ENCODE measurements around the gene LRBA. TPM values are rescaled to one million over a fixed set of nuclear protein-coding genes. Genes with fewer than 3 reads are reported as not detected.

LRBA gene
- total and polyA plus RNA-seq, 7 donors = 16.8 to 184 (median 91.1) TPM

- WGBS, 2 donors = 97 to 99% methylated on average over 1 of the region's 1 CpG
- TF ChIP-seq POLR2A (IDR thresholded peaks at IDR 0.05) = no peak
- TF ChIP-seq CTCF (IDR thresholded peaks at IDR 0.05) = no peak
- TF ChIP-seq POLR2AphosphoS5 (IDR thresholded peaks at IDR 0.05) = no peak
- TF ChIP-seq EP300 (IDR thresholded peaks at IDR 0.05) = no peak
- H3K4me3 ChIP-seq = no peak overlapping the region
- no peak overlapping the region for H3K27ac ChIP-seq
- H3K4me1 ChIP-seq = peaks cover 0 to 3% (median 0%) of the 10 kb centered on the region in 4 donors
- H3K9me3 ChIP-seq = no peaks in the 10 kb centered on the region
- no peaks in the 10 kb centered on the region for H3K27me3 ChIP-seq
- intact Hi-C loops (cut with DNase I) = no loop called here
- no peak for DNase-seq
- no peaks in the 10 kb centered on the region for H3K36me3 ChIP-seq
These were observed 235.4 kb downstream of the LRBA start for GRCh38 chr4:150779707-150780106.

DNA sequence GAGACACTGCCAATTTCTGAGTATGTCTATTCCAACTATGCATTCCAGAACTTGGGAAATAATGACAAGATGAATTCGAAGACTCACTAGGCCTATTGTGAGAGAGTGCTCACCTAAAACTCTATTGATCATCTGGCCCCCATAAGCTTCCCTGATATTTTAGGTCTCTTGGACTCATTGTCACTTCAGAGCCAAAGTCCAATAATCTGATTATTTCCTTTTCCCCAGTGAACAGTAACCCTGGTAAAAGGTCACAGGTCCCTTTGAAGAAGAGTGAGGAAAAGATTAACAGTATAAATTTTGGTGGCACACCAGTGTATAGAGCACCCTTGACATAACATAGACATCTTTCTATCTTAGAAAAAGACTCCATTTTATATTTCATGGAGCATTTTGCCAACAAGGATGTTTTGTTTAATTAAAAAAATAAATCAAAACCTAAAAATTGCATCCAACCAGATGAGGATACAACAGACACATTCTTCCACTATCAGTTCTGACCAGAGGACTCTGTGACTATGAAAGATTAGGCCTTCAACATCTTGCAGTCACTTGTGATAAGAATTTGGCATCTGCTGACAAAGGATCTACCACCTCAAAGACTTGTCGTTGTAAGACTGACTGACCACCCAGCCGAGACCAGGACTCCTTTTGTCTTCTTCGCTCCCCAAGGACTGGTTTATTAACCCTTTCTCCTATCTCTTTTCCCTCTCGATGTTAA lies 241.2 kb downstream of the LRBA start:
- no peaks in the 10 kb centered on the region for H3K36me3 ChIP-seq
- no peak overlapping the region for H3K4me3 ChIP-seq
- H3K27me3 ChIP-seq = no peaks in the 10 kb centered on the region
- TF ChIP-seq EP300 (IDR thresholded peaks at IDR 0.05) = no peak
- no peak for TF ChIP-seq CTCF (IDR thresholded peaks at IDR 0.05)
- no peak for TF ChIP-seq POLR2A (IDR thresholded peaks at IDR 0.05)
- no peak for TF ChIP-seq POLR2AphosphoS5 (IDR thresholded peaks at IDR 0.05)
- no peaks in the 10 kb centered on the region for H3K4me1 ChIP-seq
- H3K27ac ChIP-seq = no peak overlapping the region
- no peak for DNase-seq
- intact Hi-C loops (cut with DNase I) = no loop called here
- no peaks in the 10 kb centered on the region for H3K9me3 ChIP-seq
- WGBS, 2 donors = 93 to 94% methylated on average over 5 of the region's 5 CpGs

GRCh38 chr4:150773032-150773431 lies 242.1 kb downstream of the LRBA start:
- 94 to 96% methylated on average over 4 of the region's 4 CpGs for WGBS, 2 donors
- no peaks in the 10 kb centered on the region for H3K36me3 ChIP-seq

GRCh38 chr4:150771382-150771781 lies 243.7 kb downstream of the LRBA start:
- no peak overlapping the region for H3K27ac ChIP-seq
- H3K36me3 ChIP-seq = no peaks in the 10 kb centered on the region
- intact Hi-C loops (cut with DNase I) = no loop called here
- H3K4me1 ChIP-seq = no peaks in the 10 kb centered on the region
- DNase-seq = no peak
- no peaks in the 10 kb centered on the region for H3K9me3 ChIP-seq
- no peaks in the 10 kb centered on the region for H3K27me3 ChIP-seq
- H3K4me3 ChIP-seq = no peak overlapping the region
- WGBS, 2 donors = 98 to 99% methylated on average over 1 of the region's 1 CpG
- TF ChIP-seq CTCF (IDR thresholded peaks at IDR 0.05) (no peak), POLR2AphosphoS5 (IDR thresholded peaks at IDR 0.05) (no peak), POLR2A (IDR thresholded peaks at IDR 0.05) (no peak), EP300 (IDR thresholded peaks at IDR 0.05) (no peak)

More at GRCh38 chr4:150773032-150773431, 242.1 kb downstream of the LRBA start:
- no peak for DNase-seq
- H3K27ac ChIP-seq = no peak overlapping the region
- no peaks in the 10 kb centered on the region for H3K4me1 ChIP-seq
- H3K27me3 ChIP-seq = no peaks in the 10 kb centered on the region
- H3K4me3 ChIP-seq = no peak overlapping the region
- no peaks in the 10 kb centered on the region for H3K9me3 ChIP-seq
- intact Hi-C loops (cut with DNase I) = no loop called here
- TF ChIP-seq POLR2AphosphoS5 (IDR thresholded peaks at IDR 0.05) = no peak
- no peak for TF ChIP-seq POLR2A (IDR thresholded peaks at IDR 0.05)
- no peak for TF ChIP-seq EP300 (IDR thresholded peaks at IDR 0.05)
- TF ChIP-seq CTCF (IDR thresholded peaks at IDR 0.05) = no peak

DNA sequence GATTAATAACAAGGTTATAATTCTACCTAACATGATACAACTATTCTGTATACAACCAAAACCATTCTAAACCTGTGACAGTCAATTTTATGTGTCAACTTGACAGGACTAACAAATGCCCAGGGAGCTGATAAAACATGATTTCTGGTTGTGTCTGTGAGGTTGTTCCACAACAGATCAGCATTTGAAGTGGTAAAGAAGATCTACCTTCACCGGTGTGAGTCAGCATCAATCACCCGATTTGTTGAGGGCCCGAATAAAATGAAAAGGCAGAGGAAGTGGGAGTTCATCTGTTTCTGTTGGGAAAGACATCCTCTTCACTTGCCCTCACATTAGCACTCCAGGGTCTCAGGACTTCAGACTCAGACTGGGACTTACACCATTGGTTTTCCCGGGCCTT lies 245.2 kb downstream of the LRBA start:
- TF ChIP-seq POLR2AphosphoS5 (IDR thresholded peaks at IDR 0.05) (no peak), EP300 (IDR thresholded peaks at IDR 0.05) (no peak), CTCF (IDR thresholded peaks at IDR 0.05) (no peak), POLR2A (IDR thresholded peaks at IDR 0.05) (no peak)
- Histone ChIP-seq H3K4me3 (no peak overlapping the region), H3K36me3 (no peaks in the 10 kb centered on the region), H3K27ac (no peak overlapping the region), H3K4me1 (no peaks in the 10 kb centered on the region), H3K27me3 (no peaks in the 10 kb centered on the region), H3K9me3 (no peaks in the 10 kb centered on the region)
- no peak for DNase-seq
- 92 to 97% methylated on average over 4 of the region's 4 CpGs for WGBS, 2 donors
- intact Hi-C loops (cut with DNase I) = no loop called here
